ENCODE measurements around the gene ARHGAP24.

GRCh38 chr4:85486425-85487086 is 11.6 kb downstream of the ARHGAP24 start:
- no peak for TF ChIP-seq FOXM1 (IDR thresholded peaks at IDR 0.05; ENCODE audit: borderline replicate concordance, low read depth)
- TF ChIP-seq MAX (IDR thresholded peaks at IDR 0.05), result no peak
- no peak for TF ChIP-seq RAD21 (IDR thresholded peaks at IDR 0.05; ENCODE audit: low read depth)
- TF ChIP-seq TAF1 (IDR thresholded peaks at IDR 0.05; ENCODE audit: low read depth), result no peak
- no peak for TF ChIP-seq CREB1 (IDR thresholded peaks at IDR 0.05; ENCODE audit: low read depth)
- TF ChIP-seq REST (IDR thresholded peaks at IDR 0.05; ENCODE audit: low read depth), result no peak
- no peak for TF ChIP-seq NFIC (IDR thresholded peaks at IDR 0.05)
- TF ChIP-seq YY1 (IDR thresholded peaks at IDR 0.05; ENCODE audit: low read depth), result no peak
- TF ChIP-seq EP300 (IDR thresholded peaks at IDR 0.05; ENCODE audit: borderline replicate concordance), result no peak
- TF ChIP-seq, protein P1, sequence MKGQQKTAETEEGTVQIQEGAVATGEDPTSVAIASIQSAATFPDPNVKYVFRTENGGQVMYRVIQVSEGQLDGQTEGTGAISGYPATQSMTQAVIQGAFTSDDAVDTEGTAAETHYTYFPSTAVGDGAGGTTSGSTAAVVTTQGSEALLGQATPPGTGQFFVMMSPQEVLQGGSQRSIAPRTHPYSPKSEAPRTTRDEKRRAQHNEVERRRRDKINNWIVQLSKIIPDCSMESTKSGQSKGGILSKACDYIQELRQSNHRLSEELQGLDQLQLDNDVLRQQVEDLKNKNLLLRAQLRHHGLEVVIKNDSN (IDR thresholded peaks at IDR 0.05), result no peak
- no peak for TF ChIP-seq CEBPB (IDR thresholded peaks at IDR 0.05)
- TF ChIP-seq TCF12 (IDR thresholded peaks at IDR 0.05; ENCODE audit: low read depth), result no peak
- TF ChIP-seq EGR1 (IDR thresholded peaks at IDR 0.05), result no peak
- TF ChIP-seq ZBTB7A (IDR thresholded peaks at IDR 0.05; ENCODE audit: low read depth), result no peak
